ENCODE data around the gene LRP4. TPM values are rescaled to one million over a fixed set of nuclear protein-coding genes. Genes with fewer than 3 reads are reported as not detected.
"Not testable (repeated sequence)": the region's sequence is repeated elsewhere in the genome, so short reads cannot be mapped to it uniquely, and the experiment has no call there.

LRP4 gene
- total and polyA plus RNA-seq, 2 of the 13 experiments (the other 11 are each of a cell fraction or from before 2014, with no cell fraction given) = 4.7 to 13.3 TPM

DNA sequence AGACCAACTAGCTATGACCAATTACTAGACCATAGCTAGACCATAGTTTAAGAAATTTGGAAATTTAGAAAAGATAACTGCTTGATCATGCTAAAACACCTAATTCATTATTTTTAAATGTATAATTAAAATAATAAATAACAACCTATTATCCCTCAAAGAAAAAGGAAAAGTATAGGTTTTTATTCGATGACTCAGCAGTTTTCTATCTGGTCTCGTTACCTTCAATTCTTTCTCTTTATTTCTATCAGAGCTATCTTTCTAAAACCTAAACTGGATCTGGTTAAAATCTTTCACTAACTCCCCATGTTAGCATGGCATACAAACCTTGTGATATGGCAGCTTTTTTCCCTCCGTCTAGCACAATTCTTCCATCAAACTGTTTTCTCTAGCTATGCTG lies 45.5 kb upstream of the LRP4 start (continued):
- TF ChIP-seq, protein P1, sequence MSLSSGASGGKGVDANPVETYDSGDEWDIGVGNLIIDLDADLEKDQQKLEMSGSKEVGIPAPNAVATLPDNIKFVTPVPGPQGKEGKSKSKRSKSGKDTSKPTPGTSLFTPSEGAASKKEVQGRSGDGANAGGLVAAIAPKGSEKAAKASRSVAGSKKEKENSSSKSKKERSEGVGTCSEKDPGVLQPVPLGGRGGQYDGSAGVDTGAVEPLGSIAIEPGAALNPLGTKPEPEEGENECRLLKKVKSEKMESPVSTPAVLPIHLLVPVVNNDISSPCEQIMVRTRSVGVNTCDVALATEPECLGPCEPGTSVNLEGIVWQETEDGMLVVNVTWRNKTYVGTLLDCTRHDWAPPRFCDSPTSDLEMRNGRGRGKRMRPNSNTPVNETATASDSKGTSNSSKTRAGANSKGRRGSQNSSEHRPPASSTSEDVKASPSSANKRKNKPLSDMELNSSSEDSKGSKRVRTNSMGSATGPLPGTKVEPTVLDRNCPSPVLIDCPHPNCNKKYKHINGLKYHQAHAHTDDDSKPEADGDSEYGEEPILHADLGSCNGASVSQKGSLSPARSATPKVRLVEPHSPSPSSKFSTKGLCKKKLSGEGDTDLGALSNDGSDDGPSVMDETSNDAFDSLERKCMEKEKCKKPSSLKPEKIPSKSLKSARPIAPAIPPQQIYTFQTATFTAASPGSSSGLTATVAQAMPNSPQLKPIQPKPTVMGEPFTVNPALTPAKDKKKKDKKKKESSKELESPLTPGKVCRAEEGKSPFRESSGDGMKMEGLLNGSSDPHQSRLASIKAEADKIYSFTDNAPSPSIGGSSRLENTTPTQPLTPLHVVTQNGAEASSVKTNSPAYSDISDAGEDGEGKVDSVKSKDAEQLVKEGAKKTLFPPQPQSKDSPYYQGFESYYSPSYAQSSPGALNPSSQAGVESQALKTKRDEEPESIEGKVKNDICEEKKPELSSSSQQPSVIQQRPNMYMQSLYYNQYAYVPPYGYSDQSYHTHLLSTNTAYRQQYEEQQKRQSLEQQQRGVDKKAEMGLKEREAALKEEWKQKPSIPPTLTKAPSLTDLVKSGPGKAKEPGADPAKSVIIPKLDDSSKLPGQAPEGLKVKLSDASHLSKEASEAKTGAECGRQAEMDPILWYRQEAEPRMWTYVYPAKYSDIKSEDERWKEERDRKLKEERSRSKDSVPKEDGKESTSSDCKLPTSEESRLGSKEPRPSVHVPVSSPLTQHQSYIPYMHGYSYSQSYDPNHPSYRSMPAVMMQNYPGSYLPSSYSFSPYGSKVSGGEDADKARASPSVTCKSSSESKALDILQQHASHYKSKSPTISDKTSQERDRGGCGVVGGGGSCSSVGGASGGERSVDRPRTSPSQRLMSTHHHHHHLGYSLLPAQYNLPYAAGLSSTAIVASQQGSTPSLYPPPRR (CRISPR knock-in tag; IDR thresholded peaks at IDR 0.05; ENCODE audit: borderline replicate concordance) = no peak
- no peak for TF ChIP-seq ZNF430 (CRISPR knock-in tag; IDR thresholded peaks at IDR 0.05)
- TF ChIP-seq ZNF564 (CRISPR knock-in tag; IDR thresholded peaks at IDR 0.05) = no peak
- no peak for TF ChIP-seq KDM6A (CRISPR knock-in tag; IDR thresholded peaks at IDR 0.05; ENCODE audit: low read depth)
- TF ChIP-seq ZNF670 (CRISPR knock-in tag; IDR thresholded peaks at IDR 0.05; ENCODE audit: borderline replicate concordance) = no peak
- no peak for TF ChIP-seq DR1 (CRISPR knock-in tag; IDR thresholded peaks at IDR 0.05)
- no peak for TF ChIP-seq HOXA9 (CRISPR knock-in tag; IDR thresholded peaks at IDR 0.05; ENCODE audit: borderline replicate concordance)
- no peak for TF ChIP-seq ZNF776 (CRISPR knock-in tag; IDR thresholded peaks at IDR 0.05)
- no peak for TF ChIP-seq ZNF451 (CRISPR knock-in tag; IDR thresholded peaks at IDR 0.05)
- TF ChIP-seq ZKSCAN5 (CRISPR knock-in tag; IDR thresholded peaks at IDR 0.05) = no peak
- TF ChIP-seq, protein P2, sequence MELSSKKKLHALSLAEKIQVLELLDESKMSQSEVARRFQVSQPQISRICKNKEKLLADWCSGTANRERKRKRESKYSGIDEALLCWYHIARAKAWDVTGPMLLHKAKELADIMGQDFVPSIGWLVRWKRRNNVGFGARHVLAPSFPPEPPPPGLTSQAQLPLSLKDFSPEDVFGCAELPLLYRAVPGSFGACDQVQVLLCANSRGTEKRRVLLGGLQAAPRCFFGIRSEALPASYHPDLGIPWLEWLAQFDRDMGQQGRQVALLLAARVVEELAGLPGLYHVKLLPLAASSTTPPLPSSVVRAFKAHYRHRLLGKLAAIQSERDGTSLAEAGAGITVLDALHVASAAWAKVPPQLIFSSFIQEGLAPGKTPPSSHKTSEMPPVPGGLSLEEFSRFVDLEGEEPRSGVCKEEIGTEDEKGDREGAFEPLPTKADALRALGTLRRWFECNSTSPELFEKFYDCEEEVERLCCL (CRISPR knock-in tag; IDR thresholded peaks at IDR 0.05; ENCODE audit: borderline replicate concordance) = no peak
- TF ChIP-seq ZFAT (CRISPR knock-in tag; conservative IDR thresholded peaks at IDR 0.05) = no peak

DNA sequence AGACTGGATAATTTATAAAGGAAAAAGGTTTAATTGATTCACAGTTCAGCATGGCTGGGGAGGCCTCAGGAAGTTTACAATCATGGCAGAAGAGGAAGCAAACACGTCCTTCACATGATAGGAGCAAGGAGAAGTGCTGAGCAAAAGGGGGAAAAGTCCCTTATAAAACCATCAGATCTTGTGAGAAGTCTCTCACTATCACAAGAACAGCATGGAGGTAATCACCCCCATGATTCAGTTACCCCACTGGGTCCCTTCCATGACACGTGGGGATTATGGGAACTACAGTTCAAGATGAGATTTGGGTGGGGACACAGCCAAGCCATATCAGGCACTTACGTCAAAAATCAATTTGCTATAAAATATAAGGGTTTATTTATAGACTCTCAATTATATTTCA lies 43.5 kb upstream of the LRP4 start:
- POLR2A ChIA-PET; H4K20me1 ChIP-seq (ENCODE audit: insufficient read depth, low read length); H3K36me3 ChIP-seq (replicated peaks in 1 of 2; ENCODE audit: control insufficient read depth in 1 of 2, insufficient read depth in 2 of 2, low read length in 2 of 2); H2AFZ ChIP-seq (ENCODE audit: low read length); H3K9me3 ChIP-seq (ENCODE audit: low read length); FAIRE-seq; H3K27ac ChIP-seq (ENCODE audit: extremely low read length, insufficient read depth, low read length); H3K9ac ChIP-seq (ENCODE audit: insufficient read depth, low read depth, low read length); BruUV-seq (replicated peaks); H3K27me3 ChIP-seq (ENCODE audit: control insufficient read depth in 1 of 2, insufficient read depth in 2 of 2, low read length in 2 of 2); ATAC-seq; CTCF ChIA-PET (ENCODE audit: low intra/inter-chr PET ratio, low total read pairs); DNase-seq (ENCODE audit: low spot score); H3K4me3 ChIP-seq (replicated peaks in 1 of 3; ENCODE audit: insufficient read depth in 1 of 3, low read depth in 2 of 3, low read length in 3 of 3); H3K4me1 ChIP-seq (ENCODE audit: insufficient read depth, low read length); H3K79me2 ChIP-seq (ENCODE audit: insufficient read depth, low read length); H3K4me2 ChIP-seq (ENCODE audit: low read depth, low read length); intact Hi-C loops (cut with micrococcal nuclease; ENCODE audit: unreplicated experiment); in situ Hi-C loops (cut with HindIII; ENCODE audit: extremely low pct_ligation_motif_present, low pct_unique_long_range_greater_than_20kb): not testable (repeated sequence)
- WGBS (ENCODE audit: low lambda C conversion rate) = 94% methylated on average over 3 of the region's 3 CpGs

All from HepG2 (cell line).